ENCODE measurements around the gene PRDX5. TPM values are rescaled to one million over a fixed set of nuclear protein-coding genes. Genes with fewer than 3 reads are reported as not detected.
A peak's percentile ranks its signal among the peaks of the same experiment; 100 is the strongest.

PRDX5 gene
- total RNA-seq, 1 experiment from 2014 or later: 255 TPM

DNA sequence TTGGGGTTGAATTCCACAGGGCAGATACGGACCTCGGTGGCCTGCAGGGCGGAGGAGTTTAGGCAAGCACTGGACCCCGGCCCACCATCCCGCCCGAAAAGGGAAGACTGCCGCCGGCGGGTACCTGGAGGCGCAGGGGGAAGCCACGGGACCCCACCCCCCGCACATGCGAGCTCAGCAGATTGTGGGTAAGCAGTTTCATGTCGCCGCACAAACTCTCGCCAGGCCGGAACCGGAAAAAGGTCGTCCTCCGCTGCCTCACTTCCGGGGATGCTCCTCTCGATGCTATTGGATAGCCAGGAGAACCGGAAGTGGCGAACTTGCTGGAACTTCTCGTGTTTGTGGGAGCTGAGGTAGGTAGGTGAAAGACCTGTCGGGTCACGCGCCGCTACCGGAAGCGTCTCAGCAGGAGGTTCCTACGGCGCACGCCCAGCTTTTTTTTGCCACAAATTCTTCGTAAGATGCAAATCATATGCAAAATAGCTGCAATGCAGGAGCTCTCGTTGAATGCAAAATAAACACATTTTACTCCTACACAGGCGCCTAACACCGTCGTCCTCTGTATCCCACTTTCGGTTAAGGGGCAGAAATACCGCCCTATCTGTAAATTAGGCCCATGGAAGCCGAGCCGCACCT is 478 bp upstream of the PRDX5 start, which contains the start of gene TRMT112 (continued):
- TF ChIP-seq, protein P1, sequence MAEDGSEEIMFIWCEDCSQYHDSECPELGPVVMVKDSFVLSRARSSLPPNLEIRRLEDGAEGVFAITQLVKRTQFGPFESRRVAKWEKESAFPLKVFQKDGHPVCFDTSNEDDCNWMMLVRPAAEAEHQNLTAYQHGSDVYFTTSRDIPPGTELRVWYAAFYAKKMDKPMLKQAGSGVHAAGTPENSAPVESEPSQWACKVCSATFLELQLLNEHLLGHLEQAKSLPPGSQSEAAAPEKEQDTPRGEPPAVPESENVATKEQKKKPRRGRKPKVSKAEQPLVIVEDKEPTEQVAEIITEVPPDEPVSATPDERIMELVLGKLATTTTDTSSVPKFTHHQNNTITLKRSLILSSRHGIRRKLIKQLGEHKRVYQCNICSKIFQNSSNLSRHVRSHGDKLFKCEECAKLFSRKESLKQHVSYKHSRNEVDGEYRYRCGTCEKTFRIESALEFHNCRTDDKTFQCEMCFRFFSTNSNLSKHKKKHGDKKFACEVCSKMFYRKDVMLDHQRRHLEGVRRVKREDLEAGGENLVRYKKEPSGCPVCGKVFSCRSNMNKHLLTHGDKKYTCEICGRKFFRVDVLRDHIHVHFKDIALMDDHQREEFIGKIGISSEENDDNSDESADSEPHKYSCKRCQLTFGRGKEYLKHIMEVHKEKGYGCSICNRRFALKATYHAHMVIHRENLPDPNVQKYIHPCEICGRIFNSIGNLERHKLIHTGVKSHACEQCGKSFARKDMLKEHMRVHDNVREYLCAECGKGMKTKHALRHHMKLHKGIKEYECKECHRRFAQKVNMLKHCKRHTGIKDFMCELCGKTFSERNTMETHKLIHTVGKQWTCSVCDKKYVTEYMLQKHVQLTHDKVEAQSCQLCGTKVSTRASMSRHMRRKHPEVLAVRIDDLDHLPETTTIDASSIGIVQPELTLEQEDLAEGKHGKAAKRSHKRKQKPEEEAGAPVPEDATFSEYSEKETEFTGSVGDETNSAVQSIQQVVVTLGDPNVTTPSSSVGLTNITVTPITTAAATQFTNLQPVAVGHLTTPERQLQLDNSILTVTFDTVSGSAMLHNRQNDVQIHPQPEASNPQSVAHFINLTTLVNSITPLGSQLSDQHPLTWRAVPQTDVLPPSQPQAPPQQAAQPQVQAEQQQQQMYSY (CRISPR knock-in tag; IDR thresholded peaks at IDR 0.05): no peak
- TF ChIP-seq MXD4 (CRISPR knock-in tag; IDR thresholded peaks at IDR 0.05; ENCODE audit: borderline replicate concordance) (no peak), GRHL2 (CRISPR knock-in tag; IDR thresholded peaks at IDR 0.05; ENCODE audit: insufficient replicate concordance, severe bottlenecking) (no peak), OVOL2 (CRISPR knock-in tag; IDR thresholded peaks at IDR 0.05; ENCODE audit: borderline replicate concordance) (no peak), ZNF232 (CRISPR knock-in tag; IDR thresholded peaks at IDR 0.05) (0 out of 2 replicates have a peak, but pooled peaks have one; percentile 70), SMAD3 (CRISPR knock-in tag; IDR thresholded peaks at IDR 0.05; ENCODE audit: borderline replicate concordance) (0 out of 2 replicates have a peak, but pooled peaks have one; percentile 65), TCF7 (CRISPR knock-in tag; IDR thresholded peaks at IDR 0.05; ENCODE audit: low read depth) (no peak), FOXP1 (CRISPR knock-in tag; IDR thresholded peaks at IDR 0.05; ENCODE audit: borderline replicate concordance) (peak; percentile 12; the same call in 1 of the 2 replicates), RORB (CRISPR knock-in tag; IDR thresholded peaks at IDR 0.05) (no peak), ZNF219 (CRISPR knock-in tag; IDR thresholded peaks at IDR 0.05; ENCODE audit: borderline replicate concordance) (0 out of 2 replicates have a peak, but pooled peaks have one; percentile 47), CREM (CRISPR knock-in tag; IDR thresholded peaks at IDR 0.05) (no peak), GTF2I (CRISPR knock-in tag; conservative IDR thresholded peaks at IDR 0.05) (no peak)
- TF ChIP-seq, protein P2, sequence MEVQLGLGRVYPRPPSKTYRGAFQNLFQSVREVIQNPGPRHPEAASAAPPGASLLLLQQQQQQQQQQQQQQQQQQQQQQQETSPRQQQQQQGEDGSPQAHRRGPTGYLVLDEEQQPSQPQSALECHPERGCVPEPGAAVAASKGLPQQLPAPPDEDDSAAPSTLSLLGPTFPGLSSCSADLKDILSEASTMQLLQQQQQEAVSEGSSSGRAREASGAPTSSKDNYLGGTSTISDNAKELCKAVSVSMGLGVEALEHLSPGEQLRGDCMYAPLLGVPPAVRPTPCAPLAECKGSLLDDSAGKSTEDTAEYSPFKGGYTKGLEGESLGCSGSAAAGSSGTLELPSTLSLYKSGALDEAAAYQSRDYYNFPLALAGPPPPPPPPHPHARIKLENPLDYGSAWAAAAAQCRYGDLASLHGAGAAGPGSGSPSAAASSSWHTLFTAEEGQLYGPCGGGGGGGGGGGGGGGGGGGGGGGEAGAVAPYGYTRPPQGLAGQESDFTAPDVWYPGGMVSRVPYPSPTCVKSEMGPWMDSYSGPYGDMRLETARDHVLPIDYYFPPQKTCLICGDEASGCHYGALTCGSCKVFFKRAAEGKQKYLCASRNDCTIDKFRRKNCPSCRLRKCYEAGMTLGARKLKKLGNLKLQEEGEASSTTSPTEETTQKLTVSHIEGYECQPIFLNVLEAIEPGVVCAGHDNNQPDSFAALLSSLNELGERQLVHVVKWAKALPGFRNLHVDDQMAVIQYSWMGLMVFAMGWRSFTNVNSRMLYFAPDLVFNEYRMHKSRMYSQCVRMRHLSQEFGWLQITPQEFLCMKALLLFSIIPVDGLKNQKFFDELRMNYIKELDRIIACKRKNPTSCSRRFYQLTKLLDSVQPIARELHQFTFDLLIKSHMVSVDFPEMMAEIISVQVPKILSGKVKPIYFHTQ (CRISPR knock-in tag; IDR thresholded peaks at IDR 0.05): no peak
- TF ChIP-seq, protein P3, sequence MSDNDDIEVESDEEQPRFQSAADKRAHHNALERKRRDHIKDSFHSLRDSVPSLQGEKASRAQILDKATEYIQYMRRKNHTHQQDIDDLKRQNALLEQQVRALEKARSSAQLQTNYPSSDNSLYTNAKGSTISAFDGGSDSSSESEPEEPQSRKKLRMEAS (CRISPR knock-in tag; IDR thresholded peaks at IDR 0.05): peak; percentile 85
- TF ChIP-seq, protein P4, sequence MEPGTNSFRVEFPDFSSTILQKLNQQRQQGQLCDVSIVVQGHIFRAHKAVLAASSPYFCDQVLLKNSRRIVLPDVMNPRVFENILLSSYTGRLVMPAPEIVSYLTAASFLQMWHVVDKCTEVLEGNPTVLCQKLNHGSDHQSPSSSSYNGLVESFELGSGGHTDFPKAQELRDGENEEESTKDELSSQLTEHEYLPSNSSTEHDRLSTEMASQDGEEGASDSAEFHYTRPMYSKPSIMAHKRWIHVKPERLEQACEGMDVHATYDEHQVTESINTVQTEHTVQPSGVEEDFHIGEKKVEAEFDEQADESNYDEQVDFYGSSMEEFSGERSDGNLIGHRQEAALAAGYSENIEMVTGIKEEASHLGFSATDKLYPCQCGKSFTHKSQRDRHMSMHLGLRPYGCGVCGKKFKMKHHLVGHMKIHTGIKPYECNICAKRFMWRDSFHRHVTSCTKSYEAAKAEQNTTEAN (CRISPR knock-in tag; IDR thresholded peaks at IDR 0.05): 0 out of 2 replicates have a peak, but pooled peaks have one; percentile 34
- TF ChIP-seq, protein P5, sequence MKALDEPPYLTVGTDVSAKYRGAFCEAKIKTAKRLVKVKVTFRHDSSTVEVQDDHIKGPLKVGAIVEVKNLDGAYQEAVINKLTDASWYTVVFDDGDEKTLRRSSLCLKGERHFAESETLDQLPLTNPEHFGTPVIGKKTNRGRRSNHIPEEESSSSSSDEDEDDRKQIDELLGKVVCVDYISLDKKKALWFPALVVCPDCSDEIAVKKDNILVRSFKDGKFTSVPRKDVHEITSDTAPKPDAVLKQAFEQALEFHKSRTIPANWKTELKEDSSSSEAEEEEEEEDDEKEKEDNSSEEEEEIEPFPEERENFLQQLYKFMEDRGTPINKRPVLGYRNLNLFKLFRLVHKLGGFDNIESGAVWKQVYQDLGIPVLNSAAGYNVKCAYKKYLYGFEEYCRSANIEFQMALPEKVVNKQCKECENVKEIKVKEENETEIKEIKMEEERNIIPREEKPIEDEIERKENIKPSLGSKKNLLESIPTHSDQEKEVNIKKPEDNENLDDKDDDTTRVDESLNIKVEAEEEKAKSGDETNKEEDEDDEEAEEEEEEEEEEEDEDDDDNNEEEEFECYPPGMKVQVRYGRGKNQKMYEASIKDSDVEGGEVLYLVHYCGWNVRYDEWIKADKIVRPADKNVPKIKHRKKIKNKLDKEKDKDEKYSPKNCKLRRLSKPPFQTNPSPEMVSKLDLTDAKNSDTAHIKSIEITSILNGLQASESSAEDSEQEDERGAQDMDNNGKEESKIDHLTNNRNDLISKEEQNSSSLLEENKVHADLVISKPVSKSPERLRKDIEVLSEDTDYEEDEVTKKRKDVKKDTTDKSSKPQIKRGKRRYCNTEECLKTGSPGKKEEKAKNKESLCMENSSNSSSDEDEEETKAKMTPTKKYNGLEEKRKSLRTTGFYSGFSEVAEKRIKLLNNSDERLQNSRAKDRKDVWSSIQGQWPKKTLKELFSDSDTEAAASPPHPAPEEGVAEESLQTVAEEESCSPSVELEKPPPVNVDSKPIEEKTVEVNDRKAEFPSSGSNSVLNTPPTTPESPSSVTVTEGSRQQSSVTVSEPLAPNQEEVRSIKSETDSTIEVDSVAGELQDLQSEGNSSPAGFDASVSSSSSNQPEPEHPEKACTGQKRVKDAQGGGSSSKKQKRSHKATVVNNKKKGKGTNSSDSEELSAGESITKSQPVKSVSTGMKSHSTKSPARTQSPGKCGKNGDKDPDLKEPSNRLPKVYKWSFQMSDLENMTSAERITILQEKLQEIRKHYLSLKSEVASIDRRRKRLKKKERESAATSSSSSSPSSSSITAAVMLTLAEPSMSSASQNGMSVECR (CRISPR knock-in tag; IDR thresholded peaks at IDR 0.05; ENCODE audit: borderline replicate concordance): peak; percentile 24; the same call in 1 of the 2 replicates
- TF ChIP-seq, protein P6, sequence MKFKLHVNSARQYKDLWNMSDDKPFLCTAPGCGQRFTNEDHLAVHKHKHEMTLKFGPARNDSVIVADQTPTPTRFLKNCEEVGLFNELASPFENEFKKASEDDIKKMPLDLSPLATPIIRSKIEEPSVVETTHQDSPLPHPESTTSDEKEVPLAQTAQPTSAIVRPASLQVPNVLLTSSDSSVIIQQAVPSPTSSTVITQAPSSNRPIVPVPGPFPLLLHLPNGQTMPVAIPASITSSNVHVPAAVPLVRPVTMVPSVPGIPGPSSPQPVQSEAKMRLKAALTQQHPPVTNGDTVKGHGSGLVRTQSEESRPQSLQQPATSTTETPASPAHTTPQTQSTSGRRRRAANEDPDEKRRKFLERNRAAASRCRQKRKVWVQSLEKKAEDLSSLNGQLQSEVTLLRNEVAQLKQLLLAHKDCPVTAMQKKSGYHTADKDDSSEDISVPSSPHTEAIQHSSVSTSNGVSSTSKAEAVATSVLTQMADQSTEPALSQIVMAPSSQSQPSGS (CRISPR knock-in tag; IDR thresholded peaks at IDR 0.05; ENCODE audit: borderline replicate concordance, low read depth): no peak
- TF ChIP-seq, protein P7, sequence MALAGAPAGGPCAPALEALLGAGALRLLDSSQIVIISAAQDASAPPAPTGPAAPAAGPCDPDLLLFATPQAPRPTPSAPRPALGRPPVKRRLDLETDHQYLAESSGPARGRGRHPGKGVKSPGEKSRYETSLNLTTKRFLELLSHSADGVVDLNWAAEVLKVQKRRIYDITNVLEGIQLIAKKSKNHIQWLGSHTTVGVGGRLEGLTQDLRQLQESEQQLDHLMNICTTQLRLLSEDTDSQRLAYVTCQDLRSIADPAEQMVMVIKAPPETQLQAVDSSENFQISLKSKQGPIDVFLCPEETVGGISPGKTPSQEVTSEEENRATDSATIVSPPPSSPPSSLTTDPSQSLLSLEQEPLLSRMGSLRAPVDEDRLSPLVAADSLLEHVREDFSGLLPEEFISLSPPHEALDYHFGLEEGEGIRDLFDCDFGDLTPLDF (CRISPR knock-in tag; IDR thresholded peaks at IDR 0.05): 0 out of 2 replicates have a peak, but pooled peaks have one; percentile 64
